Mesenchymal stem cell (in vitro differentiated cells and primary cell): ENCODE results near the gene ATXN3.

Source experiments
- DNase-seq: peaks from one replicate; pipeline ENCODE4 v3.0.0-alpha.2; 2013
- H2AFZ ChIP-seq: one replicate; pipeline ENCODE4 v1.6.1; 2013; ENCODE audit warnings: low read depth, mild to moderate bottlenecking, control low read depth, inconsistent platforms, low read length, moderate library complexity
- H2AK5ac ChIP-seq: 2 replicates; pipeline ENCODE4 v1.6.1; 2013; ENCODE audit warnings: low read length, moderate library complexity, mild to moderate bottlenecking, inconsistent platforms; ENCODE audit not compliant: severe bottlenecking
- H2BK120ac ChIP-seq: one replicate; pipeline ENCODE4 v1.6.1; 2013; ENCODE audit warnings: low read depth, mild to moderate bottlenecking, inconsistent platforms, low read length, moderate library complexity
- H2BK12ac ChIP-seq, 2 experiments: one replicate each; pipeline ENCODE4 v1.6.1; 2013; ENCODE audit warnings: inconsistent platforms in 2 of 2, low read length in 2 of 2, mild to moderate bottlenecking in 2 of 2, moderate library complexity in 2 of 2, control low read depth in 1 of 2
- H2BK15ac ChIP-seq: one replicate; pipeline ENCODE4 v1.6.1; 2013; ENCODE audit warnings: mild to moderate bottlenecking, low read depth, inconsistent platforms; ENCODE audit not compliant: poor library complexity, severe bottlenecking
- H2BK5ac ChIP-seq: 2 replicates; pipeline ENCODE4 v1.6.1; 2013; ENCODE audit warnings: low read depth, mild to moderate bottlenecking, low read length, control low read depth, inconsistent platforms; ENCODE audit not compliant: poor library complexity, severe bottlenecking
- H3K14ac ChIP-seq, 2 experiments: one replicate each; pipeline ENCODE4 v1.6.1; 2013; ENCODE audit warnings: inconsistent platforms in 2 of 2, low read length in 2 of 2, control low read depth in 1 of 2, mild to moderate bottlenecking in 1 of 2, moderate library complexity in 1 of 2
- H3K18ac ChIP-seq, 2 experiments: one replicate each; pipeline ENCODE4 v1.6.1; 2013; ENCODE audit warnings: inconsistent platforms in 2 of 2, low read length in 2 of 2, control low read depth in 1 of 2, low read depth in 1 of 2, mild to moderate bottlenecking in 1 of 2
- H3K23ac ChIP-seq, 2 experiments: one replicate each; pipeline ENCODE4 v1.6.1; 2013; ENCODE audit warnings: inconsistent platforms in 2 of 2, low read length in 2 of 2, mild to moderate bottlenecking in 2 of 2, moderate library complexity in 2 of 2, control low read depth in 1 of 2
- H3K27ac ChIP-seq: 2 replicates; pipeline ENCODE4 v1.5.1; 2013; ENCODE audit warnings: mild to moderate bottlenecking, moderate library complexity, low read length, control low read depth, inconsistent platforms; ENCODE audit not compliant: poor library complexity, severe bottlenecking
- H3K27me3 ChIP-seq, 2 experiments: 2 replicates each; pipeline versions ENCODE4 v1.6.1 to v1.7.0; 2013; ENCODE audit warnings: low read length in 2 of 2, mild to moderate bottlenecking in 2 of 2, moderate library complexity in 2 of 2, control low read depth in 1 of 2, inconsistent platforms in 1 of 2; ENCODE audit not compliant: control insufficient read depth in 1 of 2, insufficient read depth in 1 of 2
- H3K36me3 ChIP-seq, 2 experiments: 2 replicates each; pipeline versions ENCODE4 v1.6.1 to v1.7.0; 2013; ENCODE audit warnings: low read length in 2 of 2, control low read depth in 1 of 2, inconsistent platforms in 1 of 2, low read depth in 1 of 2, mild to moderate bottlenecking in 1 of 2; ENCODE audit not compliant: insufficient read depth in 2 of 2, control insufficient read depth in 1 of 2
- H3K4ac ChIP-seq, 2 experiments: one replicate each; pipeline ENCODE4 v1.6.1; 2013; ENCODE audit warnings: inconsistent platforms in 2 of 2, low read length in 2 of 2, mild to moderate bottlenecking in 2 of 2, moderate library complexity in 2 of 2, control low read depth in 1 of 2, low read depth in 1 of 2
- H3K4me1 ChIP-seq: 2 replicates; pipeline ENCODE4 v1.6.1; 2013; ENCODE audit warnings: low read depth, low read length, control low read depth; ENCODE audit not compliant: control insufficient read depth, insufficient read depth
- H3K4me2 ChIP-seq: 2 replicates; pipeline ENCODE4 v1.6.1; 2013; ENCODE audit warnings: low read length, mild to moderate bottlenecking, inconsistent platforms; ENCODE audit not compliant: poor library complexity, severe bottlenecking
- H3K4me3 ChIP-seq, 2 experiments: 2 replicates each; pipeline versions ENCODE4 v1.5.1 to v1.7.0; 2013; ENCODE audit warnings: low read length in 2 of 2, mild to moderate bottlenecking in 2 of 2, control low read depth in 1 of 2, low read depth in 1 of 2; ENCODE audit not compliant: insufficient read depth in 1 of 2
- H3K79me1 ChIP-seq: replicated peaks from 2 replicates; pipeline ENCODE4 v1.6.1; 2013; ENCODE audit warnings: mild to moderate bottlenecking, control low read depth, low read length, inconsistent platforms; ENCODE audit not compliant: poor library complexity, severe bottlenecking
- H3K9ac ChIP-seq: 2 replicates; pipeline ENCODE4 v1.7.0; 2013; ENCODE audit warnings: mild to moderate bottlenecking, low read length, moderate library complexity
- H3K9me3 ChIP-seq: 2 replicates; pipeline ENCODE4 v1.7.0; 2013; ENCODE audit warnings: mild to moderate bottlenecking, low read length; ENCODE audit not compliant: control insufficient read depth
- H4K8ac ChIP-seq: one replicate; pipeline ENCODE4 v1.6.1; 2013; ENCODE audit warnings: inconsistent platforms, mild to moderate bottlenecking, low read length, moderate library complexity
- H4K91ac ChIP-seq: one replicate; pipeline ENCODE4 v1.6.1; 2013; ENCODE audit warnings: mild to moderate bottlenecking, low read length, inconsistent platforms
- WGBS: methylation state at CpG from one replicate; pipeline ENCODE4 v1.1.7; 2013; ENCODE audit warnings: mixed read lengths; 5-methylcytosine and 5-hydroxymethylcytosine counted together

ATXN3 gene

GRCh38 chr14:92009604-92010003 is 96.8 kb downstream of the ATXN3 start:
- no peak overlapping the region for H2BK15ac ChIP-seq
- H3K14ac ChIP-seq, result no peak overlapping the region
- H3K4ac ChIP-seq, result no peak overlapping the region
- H3K18ac ChIP-seq, result no peak overlapping the region
- peaks cover 16 to 92% of the 10 kb centered on the region in 2 experiments for H3K36me3 ChIP-seq
- no peak overlapping the region for H3K9ac ChIP-seq
- no peak overlapping the region for H2AFZ ChIP-seq
- H2BK12ac ChIP-seq, result no peak overlapping the region
- no peak overlapping the region for H2BK120ac ChIP-seq
- H2AK5ac ChIP-seq, result no peak overlapping the region
- H3K4me1 ChIP-seq, result no peaks in the 10 kb centered on the region
- H3K27me3 ChIP-seq, result no peaks in the 10 kb centered on the region
- H3K4me2 ChIP-seq, result no peak overlapping the region
- H3K9me3 ChIP-seq, result no peaks in the 10 kb centered on the region
- no peak overlapping the region for H3K27ac ChIP-seq
- H4K91ac ChIP-seq, result no peak overlapping the region
- no peak overlapping the region for H2BK5ac ChIP-seq
- DNase-seq, result no peak
- H3K79me1 ChIP-seq, result peaks cover 16% of the 10 kb centered on the region
- no CpG with 5 or more reads among the region's 1 CpG for WGBS
- H3K4me3 ChIP-seq, result no peak overlapping the region
- H4K8ac ChIP-seq, result no peak overlapping the region
- no peak overlapping the region for H3K23ac ChIP-seq
